NCI-H345 (cell line): ENCODE data around the gene ATP9B.
"Not testable (repeated sequence)": the region's sequence is repeated elsewhere in the genome, so short reads cannot be mapped to it uniquely, and the experiment has no call there.

ENCODE experiments used
- DNase-seq: peaks from one replicate; lab custom pipeline; 2025; lab: John Stamatoyannopoulos, UW

ATP9B gene

DNA sequence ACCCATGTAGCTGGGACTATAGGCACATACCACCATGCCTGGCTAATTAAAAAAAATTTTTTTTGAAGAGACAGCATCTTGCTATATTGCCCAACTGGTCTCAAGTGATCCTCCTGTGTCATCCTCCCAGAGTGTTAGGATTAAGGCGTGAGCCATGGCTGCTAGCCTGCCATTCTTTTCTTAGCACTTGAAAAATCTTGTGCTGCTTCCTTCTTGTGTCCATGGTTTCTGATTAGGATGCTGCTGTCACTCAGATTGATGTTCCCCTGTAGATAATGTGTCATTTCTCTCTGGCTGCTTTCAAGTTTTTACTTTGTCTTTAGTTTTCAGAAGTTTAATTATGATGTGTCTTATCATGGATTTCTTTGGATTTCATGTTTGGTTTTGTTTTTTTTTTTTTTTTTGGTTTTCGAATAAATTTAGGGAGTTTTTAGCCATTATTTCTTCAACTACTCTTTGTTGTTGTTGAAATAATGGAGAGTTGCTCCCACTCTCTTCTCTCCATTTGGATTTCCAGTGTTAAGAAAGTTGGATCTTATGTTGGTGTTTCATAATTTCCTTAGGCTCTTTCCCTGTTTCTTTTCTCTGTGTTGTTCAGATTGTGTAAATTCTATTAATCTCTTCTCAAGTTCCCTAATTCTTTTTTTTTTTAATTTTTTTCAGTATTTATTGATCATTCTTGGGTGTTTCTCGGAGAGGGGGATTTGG is 2.5 kb downstream of the ATP9B start:
- no peak for DNase-seq

DNA sequence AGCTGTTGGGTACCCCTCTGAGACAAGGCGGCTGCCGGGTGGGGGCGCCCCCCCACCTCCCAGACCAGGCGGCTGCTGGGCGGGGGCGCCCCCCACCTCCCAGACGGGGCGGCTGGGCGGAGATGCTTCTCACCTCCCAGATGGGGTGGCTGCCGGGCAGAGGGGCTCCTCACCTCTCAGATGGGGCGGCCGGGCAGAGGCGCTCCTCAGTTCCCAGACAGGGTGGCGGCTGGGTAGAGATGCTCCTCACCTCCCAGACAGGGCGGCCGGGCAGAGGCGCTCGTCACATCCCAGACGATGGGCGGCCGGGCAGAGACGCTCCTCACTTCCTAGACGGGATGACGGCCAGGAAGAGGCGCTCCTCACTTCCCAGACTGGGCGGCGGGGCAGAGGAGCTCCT is 3.5 kb downstream of the ATP9B start:
- not testable (repeated sequence) for DNase-seq

DNA sequence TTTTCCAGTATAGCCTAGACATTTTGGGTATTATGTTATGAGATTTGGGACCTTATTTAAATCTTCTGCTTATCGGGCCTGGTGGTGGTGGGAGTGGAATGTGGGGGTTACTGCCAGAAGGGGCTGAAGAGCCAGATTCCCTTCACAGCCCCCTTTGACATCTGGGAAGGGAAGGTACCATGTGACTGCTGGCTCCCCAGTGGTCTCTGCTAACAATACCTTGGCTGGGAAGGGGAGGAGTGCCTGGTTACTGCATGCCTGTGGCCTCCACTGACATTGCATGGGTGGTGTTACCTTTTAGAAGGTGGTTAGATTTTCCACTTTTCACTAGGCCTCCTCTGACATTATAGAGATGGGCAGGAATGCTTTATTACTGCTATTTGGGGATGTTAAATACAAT is 8.0 kb downstream of the ATP9B start:
- no peak for DNase-seq

DNA sequence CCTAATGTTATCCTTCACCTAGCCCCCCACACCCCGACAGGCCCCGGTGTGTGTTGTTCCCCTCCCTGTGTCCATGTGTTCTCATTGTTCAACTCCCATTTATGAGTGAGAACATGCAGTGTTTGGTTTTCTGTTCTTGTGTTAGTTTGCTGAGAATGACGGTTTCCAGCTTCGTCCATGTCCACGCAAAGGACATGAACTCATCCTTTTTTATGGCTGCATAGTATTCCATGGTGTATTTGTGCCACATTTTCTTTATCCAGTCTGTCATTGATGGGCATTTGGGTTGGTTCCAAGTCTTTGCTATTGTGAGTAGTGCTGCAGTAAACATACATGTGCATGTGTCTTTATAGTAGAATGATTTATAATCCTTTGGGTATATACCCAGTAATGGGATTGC is 9.6 kb downstream of the ATP9B start:
- not testable (repeated sequence) for DNase-seq

DNA sequence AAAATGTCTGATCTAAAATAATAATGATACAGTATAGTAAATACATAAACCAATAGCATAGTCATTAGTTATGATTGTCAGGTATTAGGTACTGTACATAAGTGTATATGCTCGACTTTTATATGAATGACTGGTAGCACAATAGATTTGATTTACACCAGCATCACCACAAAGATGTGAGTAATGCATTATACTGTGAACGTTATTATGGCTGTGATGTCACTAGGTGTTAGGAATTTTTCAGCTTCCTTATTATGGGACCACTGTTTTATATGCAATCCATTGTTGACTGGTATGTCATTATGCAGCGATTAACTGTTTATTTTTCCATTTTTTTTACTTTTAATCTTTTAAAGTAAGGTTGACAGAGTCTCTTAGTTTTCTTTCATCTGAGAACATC is 23.7 kb downstream of the ATP9B start:
- DNase-seq: no peak

DNA sequence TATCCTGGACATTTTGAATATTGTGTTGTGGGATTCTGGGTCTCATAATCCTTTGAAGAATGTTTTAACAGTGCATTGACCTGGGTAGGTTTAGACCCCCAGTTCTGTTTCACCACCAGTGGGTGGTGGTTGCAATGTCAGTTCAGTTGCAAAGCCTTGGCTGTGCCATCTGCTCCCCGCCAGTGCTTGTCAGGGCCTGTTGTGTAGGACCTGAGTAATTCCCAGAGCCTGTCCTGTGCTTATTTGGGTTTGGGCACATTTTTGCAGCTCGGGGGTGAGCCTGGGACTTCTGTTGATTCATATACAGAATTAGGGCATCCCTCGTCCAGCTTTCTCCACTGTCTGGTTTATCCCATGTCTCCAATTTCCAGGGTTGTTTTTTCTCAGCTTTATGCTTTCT is 24.8 kb downstream of the ATP9B start:
- DNase-seq: no peak

DNA sequence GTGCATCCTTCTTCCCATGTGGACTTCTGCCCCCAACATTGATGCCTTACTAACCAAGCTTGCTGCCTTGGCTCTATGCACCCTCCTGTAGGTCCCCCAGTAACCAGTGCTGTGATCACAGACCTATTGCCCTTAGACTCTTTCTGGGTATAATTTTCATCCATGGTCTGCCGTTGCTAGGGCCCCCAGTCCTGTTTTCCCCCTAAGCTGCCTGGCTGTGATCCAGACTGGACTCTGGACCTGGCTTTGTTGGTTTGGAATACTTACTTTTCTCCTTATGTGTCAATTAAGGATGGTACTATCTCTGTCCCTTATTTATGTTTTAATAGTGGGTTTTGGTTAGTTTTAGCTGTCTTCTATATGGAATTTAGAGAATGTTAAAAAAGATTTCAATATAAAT is 26.0 kb downstream of the ATP9B start:
- DNase-seq: no peak

DNA sequence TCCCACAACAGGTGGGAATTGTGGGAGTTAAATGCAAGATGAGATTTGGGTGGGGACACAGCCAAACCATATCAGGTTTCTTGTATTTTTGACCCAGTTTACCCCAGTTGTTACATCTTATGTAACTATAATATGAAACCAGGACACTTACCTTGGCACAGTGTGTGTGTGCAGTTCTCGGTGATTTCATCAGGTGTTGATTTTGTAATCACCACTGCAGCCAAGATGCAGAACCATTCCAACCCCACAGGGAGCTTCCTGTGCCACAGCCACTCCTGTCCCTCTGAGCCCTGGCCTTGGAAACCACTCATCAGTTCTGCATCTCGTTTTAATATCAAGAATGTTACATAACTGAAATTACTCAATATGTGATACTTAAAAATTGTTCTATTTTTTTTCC is 31.8 kb downstream of the ATP9B start:
- DNase-seq: no peak

DNA sequence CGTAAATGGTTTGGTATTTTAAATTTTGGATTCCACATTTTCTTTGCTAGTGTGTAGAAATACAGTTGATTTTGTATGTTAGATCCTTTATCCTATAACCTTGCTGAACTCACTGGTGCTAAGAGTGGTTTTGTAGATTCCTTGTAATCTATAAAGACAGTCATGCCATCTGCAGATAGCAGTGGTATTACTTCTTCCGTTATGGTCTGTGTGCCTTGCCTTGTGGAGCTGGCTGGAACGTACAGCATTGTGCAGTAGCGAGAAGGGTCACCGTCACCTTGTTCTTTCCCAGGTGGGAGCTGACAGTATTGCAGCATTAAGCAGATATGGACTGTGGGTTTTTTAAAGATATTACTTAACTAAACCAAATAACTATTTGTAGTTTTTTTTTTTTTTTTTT is 33.7 kb downstream of the ATP9B start:
- no peak for DNase-seq

DNA sequence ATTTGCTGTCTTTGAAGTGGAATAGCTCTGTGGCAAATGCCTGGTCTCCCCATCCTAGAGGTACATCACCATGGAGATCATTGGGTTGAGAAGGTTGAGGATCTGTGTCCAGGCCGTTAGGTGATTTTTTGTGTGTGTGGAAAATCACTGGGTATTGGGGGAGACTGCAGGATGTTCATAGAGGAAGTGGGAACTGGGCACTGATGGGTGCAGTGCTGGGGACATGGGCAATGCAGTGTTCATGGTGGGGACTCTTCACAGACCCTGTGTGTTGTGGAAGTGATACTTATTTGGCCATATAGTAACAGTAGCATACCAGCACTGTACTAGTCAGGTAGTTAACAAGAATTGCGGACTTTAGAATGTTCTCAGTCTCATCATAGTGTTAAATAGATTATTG is 34.9 kb downstream of the ATP9B start:
- no peak for DNase-seq

DNA sequence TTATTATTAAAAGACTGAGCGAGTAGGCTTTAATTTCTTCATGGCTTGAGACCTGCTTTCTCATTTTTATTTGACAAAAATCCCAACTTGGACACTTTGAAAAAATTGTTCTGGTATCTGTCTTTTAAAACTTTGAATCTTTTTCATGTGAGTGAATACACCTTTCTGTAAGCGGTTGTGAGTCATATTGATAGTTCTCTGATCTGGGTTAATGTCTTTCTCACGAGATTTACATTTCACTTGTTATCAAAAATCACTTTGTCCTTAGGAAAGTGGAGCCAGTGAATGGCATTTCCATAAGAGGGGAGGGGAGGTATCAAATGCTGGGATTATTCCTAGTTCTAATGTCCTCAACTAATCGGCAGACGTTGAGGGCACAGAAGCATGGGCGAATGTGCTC is 36.3 kb downstream of the ATP9B start:
- DNase-seq: no peak

DNA sequence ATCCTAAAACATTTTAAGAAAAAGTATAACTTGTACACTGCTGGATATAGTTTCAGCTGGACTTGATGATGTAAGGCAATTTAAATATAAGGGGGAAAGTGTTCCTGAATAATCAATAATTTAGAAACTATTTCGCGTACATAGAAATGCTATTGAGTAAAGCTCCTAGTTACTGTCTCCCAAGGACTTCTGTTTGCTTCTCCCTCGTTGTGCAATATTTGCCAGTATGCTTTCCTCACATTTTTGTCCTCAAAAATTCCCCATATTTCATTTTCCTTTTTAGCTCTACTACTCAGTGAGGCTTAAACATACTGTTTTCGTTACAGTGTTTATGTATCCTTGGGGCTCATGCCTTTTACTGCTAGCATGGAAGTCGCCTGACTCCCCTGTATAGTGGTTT is 36.9 kb downstream of the ATP9B start:
- no peak for DNase-seq

DNA sequence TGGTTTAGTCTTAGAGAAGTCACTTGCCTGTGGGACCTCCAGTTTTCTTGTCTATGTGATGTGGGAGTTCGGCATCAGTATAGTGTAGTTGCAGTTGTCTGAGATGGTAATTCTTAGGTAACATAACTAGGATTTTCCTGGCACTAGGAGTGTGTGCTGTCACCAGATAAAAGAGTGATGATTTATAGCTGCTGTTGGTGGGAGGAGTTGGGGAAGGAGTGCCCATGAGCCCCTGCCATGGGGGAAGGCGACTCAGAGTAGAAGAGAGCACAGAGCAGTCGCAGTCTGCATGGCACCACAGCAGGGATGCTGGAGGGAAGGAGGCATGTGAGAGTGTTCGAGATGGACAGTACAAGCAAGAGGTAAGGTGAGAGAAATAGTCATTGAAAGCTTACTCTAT is 38.7 kb downstream of the ATP9B start:
- no peak for DNase-seq

DNA sequence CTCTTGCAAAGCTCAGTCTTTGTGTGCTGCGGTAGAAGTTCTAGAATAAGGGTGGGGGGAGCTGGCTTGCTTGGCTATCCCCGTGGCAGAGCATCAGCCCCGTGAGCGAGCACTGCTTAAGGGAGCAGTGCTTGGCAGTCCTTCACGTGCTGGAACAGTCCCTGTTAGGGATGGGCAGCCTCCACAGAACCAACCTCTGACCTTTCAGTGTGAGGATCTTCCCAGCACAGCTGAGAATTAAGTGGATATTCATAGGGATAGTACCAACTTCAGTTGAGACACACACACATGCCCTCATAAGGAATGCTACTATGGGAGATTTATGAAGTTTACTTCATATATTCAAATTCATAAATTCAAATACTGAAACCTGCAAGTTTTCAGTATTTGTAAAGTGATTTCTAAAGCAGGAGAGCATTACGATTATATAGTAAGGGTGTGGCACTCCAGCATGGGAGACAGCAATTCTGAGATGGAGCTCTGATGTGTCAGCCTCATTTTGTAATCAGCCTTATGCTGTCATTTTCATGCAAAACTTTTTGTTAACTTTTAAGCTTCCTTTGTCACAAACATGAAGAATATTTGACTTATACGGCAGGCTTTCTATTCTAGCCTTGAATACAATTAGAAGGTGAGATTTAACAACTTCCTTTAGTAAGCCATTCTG is 39.5 kb downstream of the ATP9B start:
- no peak for DNase-seq

DNA sequence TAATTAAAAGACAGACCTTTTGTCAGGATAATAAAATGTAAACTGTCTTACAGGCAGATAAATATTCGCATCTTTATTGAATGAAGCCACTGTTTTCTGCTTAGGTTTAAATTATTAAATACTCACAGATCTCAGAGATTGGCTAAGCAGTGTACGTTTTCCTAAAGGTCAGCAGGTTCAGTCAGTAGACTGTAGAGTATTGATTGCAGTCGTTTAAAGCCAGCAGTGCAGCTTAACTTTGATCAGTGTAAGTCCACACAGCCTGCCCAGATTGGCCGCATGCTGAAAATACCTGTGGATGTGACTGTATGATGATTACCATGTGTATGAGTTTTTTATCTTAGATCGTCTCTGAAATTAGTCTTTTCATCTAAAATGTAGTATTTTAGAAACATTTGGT is 42.3 kb downstream of the ATP9B start:
- no peak for DNase-seq

DNA sequence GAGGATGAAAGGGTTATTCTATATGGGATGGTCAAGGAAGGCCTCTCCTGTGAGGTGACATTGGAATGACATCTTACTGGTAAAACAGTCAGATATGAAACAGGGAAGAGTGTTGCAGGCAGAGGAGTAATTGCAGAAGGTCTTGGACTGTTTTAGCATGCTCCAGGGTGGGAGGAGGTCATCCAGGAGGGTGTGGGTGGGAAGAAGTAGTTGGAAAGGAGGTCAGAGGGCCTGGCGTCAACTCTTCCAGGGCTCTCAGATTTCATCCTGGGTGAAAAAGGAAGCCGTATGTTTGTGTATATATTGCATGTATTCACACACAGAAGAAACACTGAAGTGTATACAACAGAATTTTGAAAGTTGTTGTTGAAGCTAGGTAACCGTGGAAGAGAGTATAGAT is 48.2 kb downstream of the ATP9B start:
- no peak for DNase-seq

DNA sequence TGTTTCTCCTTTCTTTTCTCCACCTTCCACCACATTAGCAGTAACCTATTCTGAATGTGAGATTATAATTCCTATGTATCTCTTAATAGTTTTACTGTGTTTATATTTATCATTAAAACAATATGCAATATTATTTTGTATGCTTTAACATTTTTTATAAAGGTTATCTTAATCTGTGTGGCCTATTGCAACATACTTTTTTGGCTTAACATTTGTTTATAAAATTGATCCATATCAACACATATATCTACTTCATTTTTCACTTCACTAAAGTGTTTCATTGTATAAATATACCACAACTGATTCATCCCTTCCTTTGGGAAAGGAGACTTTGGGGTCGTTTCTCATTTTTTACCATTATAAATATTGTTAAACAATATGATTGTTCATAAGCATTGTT is 48.6 kb downstream of the ATP9B start:
- DNase-seq: no peak

DNA sequence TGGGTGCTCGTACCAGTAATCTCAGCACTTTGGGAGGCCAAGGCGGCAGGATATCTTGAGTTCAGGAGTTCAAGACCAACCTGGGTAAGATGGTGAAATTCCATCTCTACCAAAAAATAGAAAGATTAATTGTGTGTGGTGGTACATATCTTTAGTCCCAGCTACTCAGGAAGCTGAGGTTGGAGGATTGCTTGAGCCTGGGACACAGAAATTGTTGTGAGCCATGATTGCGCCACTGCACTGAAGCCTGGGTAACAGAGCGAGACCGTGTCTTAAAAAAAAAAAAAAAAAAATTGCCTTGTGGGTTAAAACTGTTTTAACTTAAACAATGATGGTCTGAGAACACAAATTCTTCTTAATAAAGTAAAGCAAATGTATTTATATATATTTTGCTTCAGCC is 49.6 kb downstream of the ATP9B start:
- DNase-seq: no peak

DNA sequence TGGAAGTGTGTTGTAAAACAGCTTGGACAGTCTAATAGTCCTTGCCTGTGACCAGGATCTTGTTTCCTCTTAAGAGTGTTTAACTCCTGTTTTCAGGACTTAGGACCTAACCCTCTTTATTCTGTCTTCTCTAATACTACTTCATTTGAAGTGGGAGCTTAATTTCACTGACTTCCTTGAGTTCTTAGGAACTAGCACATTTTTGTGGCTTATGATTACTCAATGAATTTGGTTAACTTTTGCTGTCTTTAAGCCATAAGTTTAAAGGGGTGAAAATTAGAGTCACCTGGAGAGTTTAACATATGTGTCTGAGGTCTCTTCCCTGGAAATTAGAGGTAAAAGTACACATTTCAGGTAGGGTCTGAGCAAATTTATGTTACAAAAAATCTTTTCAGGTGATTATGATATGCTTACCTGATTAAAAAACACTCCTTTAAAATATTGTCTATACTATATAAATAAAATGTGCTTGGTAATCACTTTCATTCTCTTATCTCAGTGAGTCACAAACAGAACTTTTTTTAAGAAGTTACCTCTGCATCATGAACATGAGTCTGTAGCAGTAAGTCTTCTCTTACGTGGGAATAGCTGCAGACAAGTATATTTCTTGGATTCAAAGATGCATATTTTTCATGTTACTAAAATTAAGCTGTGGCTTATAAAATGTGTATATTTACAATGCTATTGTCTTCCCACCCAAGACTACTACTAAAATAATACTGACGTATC is 52.7 kb downstream of the ATP9B start:
- DNase-seq: no peak

DNA sequence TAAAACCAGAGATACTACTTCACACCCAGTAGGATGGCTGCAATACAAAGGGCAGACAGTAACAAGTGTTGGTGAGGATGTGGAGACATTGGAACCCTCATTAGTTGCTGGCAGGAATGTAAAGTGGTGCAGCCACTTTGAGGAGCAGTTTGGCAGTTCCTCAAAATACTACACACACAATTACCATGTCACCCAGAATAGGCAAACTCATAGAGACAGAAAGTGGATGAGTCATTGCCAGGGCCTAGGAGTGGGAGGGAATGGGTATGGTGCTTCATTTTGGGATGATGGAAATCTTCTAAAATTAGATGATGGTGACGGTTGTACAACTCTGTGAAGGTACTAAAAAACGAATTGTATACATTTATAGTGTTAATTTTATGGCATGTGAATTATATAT is 54.8 kb downstream of the ATP9B start:
- no peak for DNase-seq

DNA sequence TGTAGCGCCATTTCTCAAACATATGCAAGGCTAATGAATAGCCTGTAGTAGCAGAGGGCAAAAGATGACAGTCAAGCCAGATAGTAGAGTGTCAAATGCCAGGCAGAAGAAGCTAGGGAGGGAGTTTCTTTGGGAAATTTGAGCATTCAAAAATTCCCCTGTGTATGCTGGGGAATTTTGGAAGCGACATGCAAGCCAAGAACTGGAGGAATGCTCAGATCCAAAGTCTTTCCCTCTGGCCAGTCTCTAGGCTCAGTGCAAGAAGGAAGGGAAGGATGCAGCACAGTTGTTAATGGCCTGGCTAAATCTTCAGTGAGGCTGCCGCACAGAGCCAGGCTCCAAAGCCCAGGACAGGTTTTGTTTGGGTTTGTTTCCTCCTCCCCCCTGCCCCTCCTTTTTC is 59.9 kb downstream of the ATP9B start:
- no peak for DNase-seq

DNA sequence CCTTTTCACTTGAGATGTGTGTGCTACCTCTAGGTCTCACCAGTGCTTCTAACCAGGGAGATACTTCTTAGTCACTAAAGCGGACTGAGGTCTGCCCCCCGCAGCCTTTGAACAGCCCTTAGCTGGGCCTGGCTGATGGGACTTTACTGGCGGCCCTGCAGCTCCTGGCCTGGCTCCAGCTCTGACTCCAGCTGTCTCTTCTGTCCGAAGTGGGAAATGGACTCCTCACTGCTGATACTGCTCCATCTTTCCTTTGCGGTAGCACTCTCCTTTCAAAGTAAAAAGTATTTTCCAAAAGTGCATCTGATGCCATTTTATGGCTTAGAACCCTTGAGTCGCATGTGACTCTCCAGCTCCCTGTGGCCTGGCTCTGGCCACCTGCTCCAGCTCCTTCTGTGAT is 64.5 kb downstream of the ATP9B start:
- no peak for DNase-seq

DNA sequence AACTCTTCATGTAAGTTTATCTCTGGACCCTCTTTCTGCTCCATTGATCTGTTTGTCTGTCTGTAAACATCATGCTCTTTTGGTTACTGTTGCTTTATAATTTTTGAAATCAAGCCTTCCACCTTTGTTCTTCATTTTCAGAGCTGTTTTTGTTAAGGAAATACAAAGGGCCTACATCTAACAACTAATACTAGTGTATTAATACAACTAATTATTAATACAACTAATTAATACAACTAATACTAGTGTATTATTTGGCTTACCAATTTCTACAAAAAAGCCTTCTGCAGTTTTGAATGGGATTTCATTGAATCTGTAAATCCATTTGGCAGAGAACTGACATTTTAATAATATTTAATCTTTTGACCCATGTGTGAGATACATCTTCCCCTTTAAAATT is 66.7 kb downstream of the ATP9B start:
- no peak for DNase-seq

DNA sequence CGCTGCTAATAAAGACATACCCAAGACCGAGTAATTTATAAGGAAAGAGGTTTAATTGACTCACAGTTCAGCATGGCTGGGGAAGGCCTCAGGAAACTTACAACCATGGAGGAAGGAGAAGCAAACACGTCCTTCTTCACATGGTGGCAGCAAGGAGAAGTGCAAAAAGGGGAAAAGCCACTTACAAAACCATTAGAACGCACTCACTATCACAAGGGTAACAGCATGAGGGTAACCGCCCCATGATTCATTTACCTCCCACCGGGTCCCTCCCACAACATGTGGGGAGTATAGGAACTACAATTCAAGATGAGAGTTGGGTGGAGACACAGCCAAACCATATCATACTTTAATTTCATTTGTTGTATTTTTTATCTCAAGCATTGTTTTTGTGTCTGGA is 67.5 kb downstream of the ATP9B start:
- no peak for DNase-seq
